ENCODE data around the gene SYMPK. TPM values are rescaled to one million over a fixed set of nuclear protein-coding genes. Genes with fewer than 3 reads are reported as not detected.
"Not testable (repeated sequence)": the region's sequence is repeated elsewhere in the genome, so short reads cannot be mapped to it uniquely, and the experiment has no call there.

SYMPK gene
- total RNA-seq, 1 donor from 2014 or later = 115 TPM

DNA sequence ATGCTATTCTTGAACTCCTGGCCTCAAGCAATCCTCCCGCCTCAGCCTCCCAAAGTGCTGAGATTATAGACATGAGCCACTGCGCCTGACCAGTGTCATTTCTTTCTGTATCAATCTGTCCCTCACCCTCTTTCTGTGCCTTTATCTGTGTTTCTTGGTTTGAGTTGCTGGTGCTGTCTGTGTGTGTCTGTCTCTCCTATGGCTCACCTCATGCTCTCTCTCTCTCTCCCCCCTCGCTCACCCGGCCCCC lies 13.1 kb upstream of the SYMPK start:
- Mint-ChIP-seq H3K27ac (ENCODE audit: unreplicated experiment) (no peak overlapping the region), H3K36me3 (ENCODE audit: low read depth) (no peaks in the 10 kb centered on the region), H3K4me3 (no peak overlapping the region), H3K4me1 (peaks cover 41% of the 10 kb centered on the region), H3K27me3 (ENCODE audit: low read depth) (peaks cover 12% of the 10 kb centered on the region), H3K9me3 (no peaks in the 10 kb centered on the region)
- TF ChIP-seq, protein P1, sequence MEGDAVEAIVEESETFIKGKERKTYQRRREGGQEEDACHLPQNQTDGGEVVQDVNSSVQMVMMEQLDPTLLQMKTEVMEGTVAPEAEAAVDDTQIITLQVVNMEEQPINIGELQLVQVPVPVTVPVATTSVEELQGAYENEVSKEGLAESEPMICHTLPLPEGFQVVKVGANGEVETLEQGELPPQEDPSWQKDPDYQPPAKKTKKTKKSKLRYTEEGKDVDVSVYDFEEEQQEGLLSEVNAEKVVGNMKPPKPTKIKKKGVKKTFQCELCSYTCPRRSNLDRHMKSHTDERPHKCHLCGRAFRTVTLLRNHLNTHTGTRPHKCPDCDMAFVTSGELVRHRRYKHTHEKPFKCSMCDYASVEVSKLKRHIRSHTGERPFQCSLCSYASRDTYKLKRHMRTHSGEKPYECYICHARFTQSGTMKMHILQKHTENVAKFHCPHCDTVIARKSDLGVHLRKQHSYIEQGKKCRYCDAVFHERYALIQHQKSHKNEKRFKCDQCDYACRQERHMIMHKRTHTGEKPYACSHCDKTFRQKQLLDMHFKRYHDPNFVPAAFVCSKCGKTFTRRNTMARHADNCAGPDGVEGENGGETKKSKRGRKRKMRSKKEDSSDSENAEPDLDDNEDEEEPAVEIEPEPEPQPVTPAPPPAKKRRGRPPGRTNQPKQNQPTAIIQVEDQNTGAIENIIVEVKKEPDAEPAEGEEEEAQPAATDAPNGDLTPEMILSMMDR (conservative IDR thresholded peaks at IDR 0.05) = no peak
- DNase-seq (ENCODE audit: low read depth, low spot score) = no peak

DNA sequence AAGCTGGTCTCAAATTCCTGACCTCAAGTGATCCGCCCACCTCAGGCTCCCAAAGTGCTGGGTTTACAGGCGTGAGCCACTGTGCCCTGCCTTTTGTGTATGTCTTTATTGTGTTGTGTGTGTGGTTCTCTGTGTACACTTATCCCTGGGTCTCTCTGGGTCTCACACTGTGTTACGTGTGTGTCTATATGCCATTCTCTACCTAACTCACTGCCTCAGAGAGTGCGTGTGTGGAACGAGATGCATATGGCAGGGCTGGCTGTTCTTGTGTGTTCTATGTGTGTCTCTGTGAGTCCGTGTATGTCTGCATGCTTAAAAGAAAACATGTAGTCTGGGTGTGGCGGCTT lies 11.6 kb upstream of the SYMPK start:
- Mint-ChIP-seq H3K9me3 (no peaks in the 10 kb centered on the region), H3K27me3 (ENCODE audit: low read depth) (peaks cover 12% of the 10 kb centered on the region), H3K36me3 (ENCODE audit: low read depth) (no peaks in the 10 kb centered on the region), H3K4me3 (no peak overlapping the region), H3K27ac (ENCODE audit: unreplicated experiment) (no peak overlapping the region), H3K4me1 (peaks cover 37% of the 10 kb centered on the region)
- TF ChIP-seq, protein P1 (conservative IDR thresholded peaks at IDR 0.05) = no peak
- DNase-seq (ENCODE audit: low read depth, low spot score) = no peak

DNA sequence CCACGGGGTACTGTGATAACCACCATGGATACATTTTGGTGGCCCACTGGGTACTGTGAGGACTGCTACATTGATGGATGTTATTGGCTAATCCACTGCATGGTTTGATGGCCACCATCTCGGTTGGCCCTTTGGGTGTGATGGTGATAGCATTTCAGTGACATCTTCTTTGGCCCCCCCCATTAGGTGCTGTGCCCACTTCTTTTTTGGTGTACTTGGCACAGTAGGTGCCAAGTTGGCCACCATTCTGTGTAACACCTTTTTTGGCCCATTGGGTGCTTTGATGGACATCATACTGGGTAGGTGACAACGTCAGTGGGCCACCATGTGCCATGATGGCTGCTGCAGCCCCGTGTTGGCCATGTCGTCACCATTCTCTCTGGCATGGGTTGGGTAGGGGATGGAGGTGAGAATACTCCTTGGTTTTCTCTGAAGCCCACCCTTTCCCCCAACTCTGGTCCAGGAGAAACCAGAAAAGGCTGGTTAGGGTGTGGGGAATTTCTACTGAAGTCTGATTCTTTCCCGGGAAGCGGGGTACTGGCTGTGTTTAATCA lies 10.3 kb upstream of the SYMPK start:
- H3K4me3 Mint-ChIP-seq = no peak overlapping the region

DNA sequence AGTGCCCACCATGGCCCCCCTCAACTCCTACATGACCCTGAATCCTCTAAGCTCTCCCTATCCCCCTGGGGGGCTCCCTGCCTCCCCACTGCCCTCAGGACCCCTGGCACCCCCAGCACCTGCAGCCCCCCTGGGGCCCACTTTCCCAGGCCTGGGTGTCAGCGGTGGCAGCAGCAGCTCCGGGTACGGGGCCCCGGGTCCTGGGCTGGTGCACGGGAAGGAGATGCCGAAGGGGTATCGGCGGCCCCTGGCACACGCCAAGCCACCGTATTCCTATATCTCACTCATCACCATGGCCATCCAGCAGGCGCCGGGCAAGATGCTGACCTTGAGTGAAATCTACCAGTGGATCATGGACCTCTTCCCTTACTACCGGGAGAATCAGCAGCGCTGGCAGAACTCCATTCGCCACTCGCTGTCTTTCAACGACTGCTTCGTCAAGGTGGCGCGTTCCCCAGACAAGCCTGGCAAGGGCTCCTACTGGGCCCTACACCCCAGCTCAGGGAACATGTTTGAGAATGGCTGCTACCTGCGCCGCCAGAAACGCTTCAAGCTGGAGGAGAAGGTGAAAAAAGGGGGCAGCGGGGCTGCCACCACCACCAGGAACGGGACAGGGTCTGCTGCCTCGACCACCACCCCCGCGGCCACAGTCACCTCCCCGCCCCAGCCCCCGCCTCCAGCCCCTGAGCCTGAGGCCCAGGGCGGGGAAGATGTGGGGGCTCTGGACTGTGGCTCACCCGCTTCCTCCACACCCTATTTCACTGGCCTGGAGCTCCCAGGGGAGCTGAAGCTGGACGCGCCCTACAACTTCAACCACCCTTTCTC lies 9.4 kb upstream of the SYMPK start:
- H3K27ac Mint-ChIP-seq (ENCODE audit: unreplicated experiment) = no peak overlapping the region
- no peak for DNase-seq (ENCODE audit: low read depth, low spot score)
- TF ChIP-seq, protein P1 (conservative IDR thresholded peaks at IDR 0.05) = no peak
- no peak overlapping the region for H3K4me3 Mint-ChIP-seq
- H3K27me3 Mint-ChIP-seq (ENCODE audit: low read depth) = peaks cover 30% of the 10 kb centered on the region
- H3K9me3 Mint-ChIP-seq = no peaks in the 10 kb centered on the region
- no peaks in the 10 kb centered on the region for H3K36me3 Mint-ChIP-seq (ENCODE audit: low read depth)
- peaks cover 21% of the 10 kb centered on the region for H3K4me1 Mint-ChIP-seq

More for the DNA sequence above, 10.3 kb upstream of the SYMPK start:
- Mint-ChIP-seq H3K27me3 (ENCODE audit: low read depth) (peaks cover 20% of the 10 kb centered on the region), H3K36me3 (ENCODE audit: low read depth) (no peaks in the 10 kb centered on the region), H3K9me3 (no peaks in the 10 kb centered on the region), H3K27ac (ENCODE audit: unreplicated experiment) (no peak overlapping the region), H3K4me1 (peaks cover 27% of the 10 kb centered on the region)
- TF ChIP-seq, protein P1 (conservative IDR thresholded peaks at IDR 0.05) = no peak
- DNase-seq (ENCODE audit: low read depth, low spot score) = no peak

DNA sequence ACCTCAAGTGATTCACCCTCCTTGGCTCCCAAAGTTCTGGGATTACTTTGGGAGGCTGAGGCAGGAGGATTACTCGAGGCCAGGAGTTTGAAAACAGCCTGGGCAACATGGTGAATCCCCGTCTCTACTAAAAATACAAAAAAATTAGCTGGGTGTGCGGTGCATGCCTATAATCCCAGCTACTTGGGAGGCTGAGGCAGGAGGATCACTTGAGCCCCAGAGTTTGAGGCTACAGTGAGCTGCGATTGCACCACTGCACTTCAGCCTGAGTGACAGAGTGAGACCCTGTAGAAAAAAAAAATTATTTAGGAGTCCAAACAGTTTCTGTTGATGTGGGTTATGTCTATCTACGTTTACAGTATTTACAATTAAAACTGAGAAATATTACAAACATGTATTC lies 7.9 kb upstream of the SYMPK start:
- Mint-ChIP-seq H3K4me3 (no peak overlapping the region), H3K9me3 (no peaks in the 10 kb centered on the region), H3K36me3 (ENCODE audit: low read depth) (no peaks in the 10 kb centered on the region), H3K4me1 (peaks cover 11% of the 10 kb centered on the region), H3K27me3 (ENCODE audit: low read depth) (peaks cover 41% of the 10 kb centered on the region), H3K27ac (ENCODE audit: unreplicated experiment) (no peak overlapping the region)
- no peak for DNase-seq (ENCODE audit: low read depth, low spot score)
- TF ChIP-seq, protein P1 (conservative IDR thresholded peaks at IDR 0.05) = no peak

DNA sequence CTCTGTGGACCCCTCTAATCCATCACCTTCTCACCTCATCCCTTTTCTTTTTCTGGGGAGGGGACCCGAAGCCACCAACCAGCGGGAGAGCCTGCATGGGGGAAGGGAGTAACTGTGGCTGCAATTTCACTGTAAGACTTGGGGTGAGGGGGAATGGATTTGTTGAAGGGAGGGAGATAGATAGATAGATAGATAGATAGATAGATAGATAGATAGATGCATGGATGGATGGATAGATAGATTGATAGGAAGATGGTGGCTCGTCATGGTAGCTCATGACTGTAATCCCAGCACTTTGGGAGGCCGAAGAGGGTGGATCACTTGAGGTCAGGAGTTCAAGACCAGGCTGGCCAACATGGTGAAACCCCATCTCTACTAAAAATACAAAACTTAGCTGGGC lies 4.3 kb upstream of the SYMPK start:
- H3K4me1 Mint-ChIP-seq; H3K36me3 Mint-ChIP-seq (ENCODE audit: low read depth); H3K9me3 Mint-ChIP-seq; H3K27ac Mint-ChIP-seq (ENCODE audit: unreplicated experiment); DNase-seq (ENCODE audit: low read depth, low spot score): not testable (repeated sequence)
- Mint-ChIP-seq H3K4me3 (peak overlapping the region; percentile 15), H3K27me3 (ENCODE audit: low read depth) (peaks cover 65% of the 10 kb centered on the region)
